Measurements from ENCODE around the gene LSAMP. TPM values are rescaled to one million over a fixed set of nuclear protein-coding genes. Genes with fewer than 3 reads are reported as not detected.

LSAMP gene
- total and polyA plus RNA-seq, 7 donors = 0.23 to 47.1 (median 22.9) TPM

GRCh38 chr3:116384717-116385116, 60.6 kb downstream of the LSAMP start:
- WGBS, 2 donors = 68 to 77% methylated on average over 2 of the region's 2 CpGs
- no peak for DNase-seq
- Histone ChIP-seq H3K4me1 (peaks cover 0 to 25% (median 13%) of the 10 kb centered on the region in 4 donors), H3K4me3 (no peak overlapping the region), H3K27me3 (no peaks in the 10 kb centered on the region), H3K36me3 (no peaks in the 10 kb centered on the region), H3K27ac (peak overlapping the region in 1 of 4 donors; percentile 2), H3K9me3 (no peaks in the 10 kb centered on the region)
- intact Hi-C loops (cut with DNase I) = no loop called here
- TF ChIP-seq, protein P1, sequence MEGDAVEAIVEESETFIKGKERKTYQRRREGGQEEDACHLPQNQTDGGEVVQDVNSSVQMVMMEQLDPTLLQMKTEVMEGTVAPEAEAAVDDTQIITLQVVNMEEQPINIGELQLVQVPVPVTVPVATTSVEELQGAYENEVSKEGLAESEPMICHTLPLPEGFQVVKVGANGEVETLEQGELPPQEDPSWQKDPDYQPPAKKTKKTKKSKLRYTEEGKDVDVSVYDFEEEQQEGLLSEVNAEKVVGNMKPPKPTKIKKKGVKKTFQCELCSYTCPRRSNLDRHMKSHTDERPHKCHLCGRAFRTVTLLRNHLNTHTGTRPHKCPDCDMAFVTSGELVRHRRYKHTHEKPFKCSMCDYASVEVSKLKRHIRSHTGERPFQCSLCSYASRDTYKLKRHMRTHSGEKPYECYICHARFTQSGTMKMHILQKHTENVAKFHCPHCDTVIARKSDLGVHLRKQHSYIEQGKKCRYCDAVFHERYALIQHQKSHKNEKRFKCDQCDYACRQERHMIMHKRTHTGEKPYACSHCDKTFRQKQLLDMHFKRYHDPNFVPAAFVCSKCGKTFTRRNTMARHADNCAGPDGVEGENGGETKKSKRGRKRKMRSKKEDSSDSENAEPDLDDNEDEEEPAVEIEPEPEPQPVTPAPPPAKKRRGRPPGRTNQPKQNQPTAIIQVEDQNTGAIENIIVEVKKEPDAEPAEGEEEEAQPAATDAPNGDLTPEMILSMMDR (IDR thresholded peaks at IDR 0.05) = no peak

- intact Hi-C loops (cut with DNase I) = no loop called here
- TF ChIP-seq POLR2AphosphoS5 (IDR thresholded peaks at IDR 0.05) = no peak
- TF ChIP-seq POLR2A (IDR thresholded peaks at IDR 0.05) = no peak
- TF ChIP-seq EP300 (IDR thresholded peaks at IDR 0.05) = no peak
- TF ChIP-seq, protein P1 (IDR thresholded peaks at IDR 0.05) = no peak
- Histone ChIP-seq H3K27ac (no peak overlapping the region), H3K4me1 (peaks cover 0 to 18% (median 6%) of the 10 kb centered on the region in 4 donors), H3K9me3 (no peaks in the 10 kb centered on the region), H3K36me3 (no peaks in the 10 kb centered on the region), H3K27me3 (no peaks in the 10 kb centered on the region), H3K4me3 (no peak overlapping the region)
- no peak for DNase-seq
- 38 to 72% methylated on average over 1 of the region's 1 CpG for WGBS, 2 donors
Measured at GRCh38 chr3:116378077-116378476, 67.2 kb downstream of the LSAMP start.

- Histone ChIP-seq H3K27me3 (no peaks in the 10 kb centered on the region), H3K27ac (no peak overlapping the region), H3K4me1 (peaks cover 0 to 18% (median 6%) of the 10 kb centered on the region in 4 donors), H3K9me3 (no peaks in the 10 kb centered on the region), H3K4me3 (no peak overlapping the region), H3K36me3 (no peaks in the 10 kb centered on the region)
- TF ChIP-seq, protein P1 (IDR thresholded peaks at IDR 0.05) = no peak
- TF ChIP-seq EP300 (IDR thresholded peaks at IDR 0.05) (no peak), POLR2A (IDR thresholded peaks at IDR 0.05) (no peak), POLR2AphosphoS5 (IDR thresholded peaks at IDR 0.05) (no peak)
- DNase-seq = no peak
- intact Hi-C loops (cut with DNase I) = no loop called here
- WGBS, 2 donors = 60 to 67% methylated on average over 2 of the region's 2 CpGs
Measured at GRCh38 chr3:116374901-116375300, 70.4 kb downstream of the LSAMP start.

GRCh38 chr3:116367761-116368395, 77.4 kb downstream of the LSAMP start:
- no peaks in the 10 kb centered on the region for H3K27me3 ChIP-seq
- intact Hi-C loops (cut with DNase I) = no loop called here
- no peaks in the 10 kb centered on the region for H3K4me1 ChIP-seq
- H3K4me3 ChIP-seq = no peak overlapping the region
- TF ChIP-seq POLR2AphosphoS5 (IDR thresholded peaks at IDR 0.05) (no peak), EP300 (IDR thresholded peaks at IDR 0.05) (no peak), POLR2A (IDR thresholded peaks at IDR 0.05) (no peak)
- TF ChIP-seq, protein P1 (IDR thresholded peaks at IDR 0.05) = no peak
- no peaks in the 10 kb centered on the region for H3K36me3 ChIP-seq
- 66 to 79% methylated on average over 9 of the region's 9 CpGs for WGBS, 2 donors
- no peak overlapping the region for H3K27ac ChIP-seq
- DNase-seq = no peak
- no peaks in the 10 kb centered on the region for H3K9me3 ChIP-seq

- H3K27ac ChIP-seq = no peak overlapping the region
- TF ChIP-seq POLR2A (IDR thresholded peaks at IDR 0.05) (no peak), POLR2AphosphoS5 (IDR thresholded peaks at IDR 0.05) (no peak)
- H3K27me3 ChIP-seq = no peaks in the 10 kb centered on the region
- peaks cover 0 to 18% (median 14%) of the 10 kb centered on the region in 4 donors for H3K4me1 ChIP-seq
- DNase-seq = no peak
- no peak overlapping the region for H3K4me3 ChIP-seq
- H3K36me3 ChIP-seq = no peaks in the 10 kb centered on the region
- H3K9me3 ChIP-seq = no peaks in the 10 kb centered on the region
- intact Hi-C loops (cut with DNase I) = no loop called here
- WGBS, 2 donors = 94 to 98% methylated on average over 2 of the region's 2 CpGs
Measured at GRCh38 chr3:116356056-116356455, 89.2 kb downstream of the LSAMP start.

All from sigmoid colon (tissue), 7 donors.